Heart left ventricle (tissue), 16 donors: ENCODE results near the gene ITSN1. TPM values are rescaled to one million over a fixed set of nuclear protein-coding genes. Genes with fewer than 3 reads are reported as not detected.

Experiments
- ATAC-seq, 4 donors: fragments of 200-7000 bp; cut with Tn5 transposase; one replicate each; pipeline ENCODE4 v1.9.1; 2020 to 2022; ENCODE audit warnings: moderate library complexity in 4 of 4, mild to moderate bottlenecking in 3 of 4, moderate number of reproducible peaks in 1 of 4
- DNase-seq, 5 donors: peaks; one replicate each; pipeline ENCODE4 v3.0.0-alpha.2; 2020
- H3K27ac ChIP-seq, 12 donors: fragments of 200-600 bp; sonication (generic) in 4 of 12; one replicate each; pipeline versions ENCODE4 v1.5.0 to v1.8.0; 2016 to 2022; ENCODE audit warnings: mild to moderate bottlenecking in 2 of 12
- H3K27me3 ChIP-seq, 9 donors: fragments of 200-600 bp; sonication (generic) in 2 of 9; one replicate each; pipeline versions ENCODE4 v1.5.1 to v1.8.0; 2016 to 2022; ENCODE audit warnings: mild to moderate bottlenecking in 3 of 9
- H3K36me3 ChIP-seq, 9 donors: fragments of 200-600 bp; sonication (generic) in 2 of 9; one replicate each; pipeline versions ENCODE4 v1.5.0 to v1.8.0; 2018 to 2022; ENCODE audit warnings: mild to moderate bottlenecking in 2 of 9
- H3K4me1 ChIP-seq, 12 donors: fragments of 200-600 bp; sonication (generic) in 4 of 12; one replicate each; pipeline versions ENCODE4 v1.5.0 to v1.8.0; 2016 to 2022; ENCODE audit warnings: mild to moderate bottlenecking in 3 of 12
- H3K4me3 ChIP-seq, 12 donors: fragments of 200-600 bp; sonication (generic) in 4 of 12; one replicate each; pipeline versions ENCODE4 v1.5.0 to v1.8.0; 2017 to 2022; ENCODE audit warnings: mild to moderate bottlenecking in 9 of 12, moderate library complexity in 4 of 12
- H3K9me3 ChIP-seq, 12 donors: fragments of 200-600 bp; sonication (generic) in 4 of 12; one replicate each; pipeline versions ENCODE4 v1.5.0 to v1.8.0; 2016 to 2022; ENCODE audit warnings: mild to moderate bottlenecking in 1 of 12
- POLR2A ChIP-seq, 2 donors: fragments of 450-650 bp; IDR thresholded peaks; one replicate each; pipeline ENCODE4 v1.6.1; 2017; ENCODE audit warnings: antibody characterized with exemption in 2 of 2, mild to moderate bottlenecking in 2 of 2, moderate library complexity in 2 of 2
- WGBS, 4 donors: extraction: QIAGEN DNeasy Blood & Tissue Kit in 2 of 4; methylation state at CpG; one replicate each; pipeline versions ENCODE4 v1.1.5 to v1.1.7; 2013 to 2018; 5-methylcytosine and 5-hydroxymethylcytosine counted together
- intact Hi-C, 10 donors: fragments of 100-400 bp; cut with DNase I; formaldehyde crosslinking; loops; one replicate each; pipeline versions ENCODE4 v1.11.1 to v1.14.2; 2022
- polyA plus RNA-seq, 2 donors: library from polyadenylated mRNA; stranded (reverse); fragments of 200-250 nt; gene quantifications; one replicate each; pipeline ENCODE4 v1.2.3, GENCODE V29; 2013
- total RNA-seq, 9 donors: library from RNA; depleted of rRNA in 2 of 9; stranded (reverse); fragments of >200 nt in 2 of 9; fragmentation: NEBNext Ultra II Directional in 3 of 9; extraction: Animal tissue kit (Norgen Biotek cat#: 25700) in 3 of 9; gene quantifications; one replicate each; pipeline versions ENCODE4 v1.1.0 to v1.2.4, GENCODE V29; 2016 to 2023
- TF ChIP-seq, protein P1 (sequence below), 12 donors: fragments of 200-600 bp; sonication (generic) in 4 of 12; IDR thresholded peaks; one replicate each; pipeline versions ENCODE4 v1.5.0 to v1.8.0; 2018 to 2022; ENCODE audit warnings: antibody characterized with exemption in 12 of 12, mild to moderate bottlenecking in 5 of 12
- donor health status: ischemic (EF 13 %, LVEDD 7.1; RV severe dilation, severe dysfunction).
- donor health status: healthy with polysubstance abuse.
- donor health status: DM: no; HTN: yes; CAD: no.
- donor health status: DM: no; HTN: no; CAD: no.
- donor health status: ischemic (EF 25% LVEDD 6.9; RV normal size, moderate dysfunction).
- donor health status: ischemic (EF 25% LVEDD 5.7; RV mildly dilated, moderate dysfunction).
- donor health status: healthy.
- donor health status: DM: yes; HTN: yes; CAD: no.
- donor health status: ischemic (EF 35%, LVEDD 5.7; RV mildly dilated, moderate dysfunction).
- donor health status: nonischemic (EF 11% LVEDD 7.7; RV severe dilation, severe dysfunction).
- donor health status: DM: yes; HTN: yes; CAD: no.
- donor health status: PGD.
- donor health status: ischemic (EF 29% LVEDD 5.4; RV normal size, mild dysfunction).
- donor health status: nonischemic (EF 23%, LVEDD 6.1; RV moderate dilation, normal function).

The ITSN1 gene
- total and polyA plus RNA-seq, 11 donors: 17.2 to 51.5 (median 34.0) TPM

DNA sequence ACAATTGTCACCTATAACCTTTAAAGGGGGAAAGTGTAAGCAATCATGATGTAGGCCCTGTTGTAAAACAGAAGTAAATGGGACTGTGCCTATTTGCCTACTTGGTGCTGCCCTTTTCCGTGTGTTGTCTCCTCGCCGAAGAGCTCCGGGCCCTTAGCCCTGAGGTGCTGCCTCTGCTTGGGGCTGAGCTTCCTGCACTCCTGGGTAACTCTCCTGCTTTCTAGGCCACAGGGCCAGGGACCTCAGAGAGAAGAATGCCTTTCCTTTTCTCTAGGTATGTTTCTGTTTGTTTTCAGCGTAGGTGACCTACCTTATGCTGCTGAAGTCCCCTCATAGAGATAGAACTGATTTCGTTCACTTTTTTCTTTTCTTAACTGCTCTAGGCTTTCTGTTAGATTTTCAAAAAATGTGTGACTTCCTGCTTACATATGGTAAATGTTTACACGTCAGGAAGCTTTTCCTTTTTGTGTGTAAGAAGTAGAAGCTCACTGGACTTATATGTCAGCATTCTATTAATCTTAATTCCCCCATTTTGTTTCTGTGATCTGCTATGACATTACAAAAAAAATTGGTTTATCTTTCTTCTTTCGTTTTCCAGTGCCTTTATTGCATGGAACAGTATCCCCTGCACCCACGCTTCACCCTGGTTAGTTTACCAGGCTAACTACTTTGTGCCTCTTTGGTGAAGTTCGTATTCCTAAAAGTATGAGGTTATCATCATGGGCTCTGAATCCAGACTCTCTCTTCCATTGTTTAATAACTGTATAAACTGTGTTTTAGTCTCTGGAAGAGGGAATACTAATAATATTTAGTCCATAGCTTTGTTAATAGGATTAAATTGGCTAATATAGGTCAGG is 61.7 kb downstream of the ITSN1 start:
- intact Hi-C loops: loop anchor here in 1 of 10 donors (10.0 kb wide), 1 partner anchor 59 kb away; the partner anchor contains the start of genes CRYZL1 and ITSN1
- no peaks in the 10 kb centered on the region for H3K36me3 ChIP-seq
- H3K27ac ChIP-seq: peak overlapping the region in 3 of 12 donors; percentile 19 to 39 (median 28)
- DNase-seq: no peak
- no peaks in the 10 kb centered on the region for H3K27me3 ChIP-seq
- no peak for TF ChIP-seq POLR2A (IDR thresholded peaks at IDR 0.05)
- TF ChIP-seq, protein P1, sequence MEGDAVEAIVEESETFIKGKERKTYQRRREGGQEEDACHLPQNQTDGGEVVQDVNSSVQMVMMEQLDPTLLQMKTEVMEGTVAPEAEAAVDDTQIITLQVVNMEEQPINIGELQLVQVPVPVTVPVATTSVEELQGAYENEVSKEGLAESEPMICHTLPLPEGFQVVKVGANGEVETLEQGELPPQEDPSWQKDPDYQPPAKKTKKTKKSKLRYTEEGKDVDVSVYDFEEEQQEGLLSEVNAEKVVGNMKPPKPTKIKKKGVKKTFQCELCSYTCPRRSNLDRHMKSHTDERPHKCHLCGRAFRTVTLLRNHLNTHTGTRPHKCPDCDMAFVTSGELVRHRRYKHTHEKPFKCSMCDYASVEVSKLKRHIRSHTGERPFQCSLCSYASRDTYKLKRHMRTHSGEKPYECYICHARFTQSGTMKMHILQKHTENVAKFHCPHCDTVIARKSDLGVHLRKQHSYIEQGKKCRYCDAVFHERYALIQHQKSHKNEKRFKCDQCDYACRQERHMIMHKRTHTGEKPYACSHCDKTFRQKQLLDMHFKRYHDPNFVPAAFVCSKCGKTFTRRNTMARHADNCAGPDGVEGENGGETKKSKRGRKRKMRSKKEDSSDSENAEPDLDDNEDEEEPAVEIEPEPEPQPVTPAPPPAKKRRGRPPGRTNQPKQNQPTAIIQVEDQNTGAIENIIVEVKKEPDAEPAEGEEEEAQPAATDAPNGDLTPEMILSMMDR (IDR thresholded peaks at IDR 0.05): no peak
- peaks cover 0 to 18% (median 3%) of the 10 kb centered on the region in 12 donors for H3K9me3 ChIP-seq
- peak overlapping the region in 8 of 12 donors; percentile 5 to 30 (median 16) for H3K4me3 ChIP-seq
- ATAC-seq: peak in 2 of 4 donors; percentile 48 to 52
- WGBS, 4 donors: 65 to 78% (median 71%) methylated on average over 10 of the region's 10 CpGs
- H3K4me1 ChIP-seq: peaks cover 0 to 28% (median 12%) of the 10 kb centered on the region in 12 donors

DNA sequence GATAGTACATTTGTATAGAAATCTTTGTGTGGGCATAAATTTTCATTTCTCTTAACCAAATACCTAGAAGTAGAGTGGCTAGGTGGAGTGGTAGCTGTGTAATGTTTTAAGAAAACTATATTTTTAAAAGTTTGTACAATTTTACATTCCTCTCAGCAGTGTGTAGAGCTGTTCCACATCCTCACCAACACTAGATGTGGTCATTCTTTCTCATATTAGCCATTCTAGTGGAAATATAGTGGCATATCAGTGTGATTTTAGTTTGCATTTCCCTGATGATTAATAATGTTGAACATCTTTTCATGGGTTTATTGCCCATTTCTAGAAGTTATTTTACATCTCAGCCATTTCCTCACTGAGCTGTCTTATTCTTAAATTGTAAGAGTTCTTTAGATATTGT is 65.5 kb downstream of the ITSN1 start:
- TF ChIP-seq, protein P1 (IDR thresholded peaks at IDR 0.05): no peak
- no peak for TF ChIP-seq POLR2A (IDR thresholded peaks at IDR 0.05)
- intact Hi-C loops: loop anchor here in 1 of 10 donors (10.0 kb wide), 1 partner anchor 63 kb away; the partner anchor contains the start of genes CRYZL1 and ITSN1
- Histone ChIP-seq H3K27ac (no peak overlapping the region), H3K4me3 (no peak overlapping the region), H3K4me1 (peaks cover 0 to 36% (median 4%) of the 10 kb centered on the region in 12 donors), H3K27me3 (no peaks in the 10 kb centered on the region), H3K36me3 (no peaks in the 10 kb centered on the region), H3K9me3 (peaks cover 0 to 30% (median 4%) of the 10 kb centered on the region in 12 donors)
- ATAC-seq (no peak), DNase-seq (no peak)

DNA sequence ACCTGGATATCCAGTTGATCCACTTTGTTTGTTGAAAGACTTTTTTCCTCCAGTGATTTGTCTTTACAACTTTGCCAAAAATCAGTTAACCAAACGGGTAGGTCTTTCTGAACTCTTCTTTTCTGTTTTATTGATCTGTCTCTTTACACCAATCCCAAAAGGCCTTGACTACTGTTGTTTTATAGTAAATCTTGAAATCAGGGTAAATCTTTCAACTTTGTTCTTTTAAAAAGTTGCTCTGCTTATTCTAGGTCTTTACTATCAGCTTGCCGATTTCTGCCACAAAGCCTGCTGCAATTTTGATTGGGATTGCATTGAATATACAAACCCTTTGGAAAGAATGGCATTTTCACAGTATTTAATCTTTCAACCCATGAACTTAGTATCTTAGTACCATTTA is 66.6 kb downstream of the ITSN1 start:
- TF ChIP-seq POLR2A (IDR thresholded peaks at IDR 0.05): no peak
- TF ChIP-seq, protein P1 (IDR thresholded peaks at IDR 0.05): no peak
- no peak overlapping the region for H3K4me3 ChIP-seq
- ATAC-seq: no peak
- DNase-seq: no peak
- H3K27me3 ChIP-seq: no peaks in the 10 kb centered on the region
- H3K27ac ChIP-seq: no peak overlapping the region
- H3K4me1 ChIP-seq: peaks cover 0 to 28% (median 0%) of the 10 kb centered on the region in 12 donors
- H3K36me3 ChIP-seq: no peaks in the 10 kb centered on the region
- intact Hi-C loops: loop anchor here in 1 of 10 donors (10.0 kb wide), 1 partner anchor 64 kb away; the partner anchor contains the start of genes CRYZL1 and ITSN1
- H3K9me3 ChIP-seq: peaks cover 0 to 30% (median 4%) of the 10 kb centered on the region in 12 donors
- WGBS, 4 donors: 98 to 99% (median 98%) methylated on average over 2 of the region's 2 CpGs
